Measurements from ENCODE around the gene MYOF.
"Not testable (repeated sequence)": the region's sequence is repeated elsewhere in the genome, so short reads cannot be mapped to it uniquely, and the experiment has no call there.

Gene MYOF

DNA sequence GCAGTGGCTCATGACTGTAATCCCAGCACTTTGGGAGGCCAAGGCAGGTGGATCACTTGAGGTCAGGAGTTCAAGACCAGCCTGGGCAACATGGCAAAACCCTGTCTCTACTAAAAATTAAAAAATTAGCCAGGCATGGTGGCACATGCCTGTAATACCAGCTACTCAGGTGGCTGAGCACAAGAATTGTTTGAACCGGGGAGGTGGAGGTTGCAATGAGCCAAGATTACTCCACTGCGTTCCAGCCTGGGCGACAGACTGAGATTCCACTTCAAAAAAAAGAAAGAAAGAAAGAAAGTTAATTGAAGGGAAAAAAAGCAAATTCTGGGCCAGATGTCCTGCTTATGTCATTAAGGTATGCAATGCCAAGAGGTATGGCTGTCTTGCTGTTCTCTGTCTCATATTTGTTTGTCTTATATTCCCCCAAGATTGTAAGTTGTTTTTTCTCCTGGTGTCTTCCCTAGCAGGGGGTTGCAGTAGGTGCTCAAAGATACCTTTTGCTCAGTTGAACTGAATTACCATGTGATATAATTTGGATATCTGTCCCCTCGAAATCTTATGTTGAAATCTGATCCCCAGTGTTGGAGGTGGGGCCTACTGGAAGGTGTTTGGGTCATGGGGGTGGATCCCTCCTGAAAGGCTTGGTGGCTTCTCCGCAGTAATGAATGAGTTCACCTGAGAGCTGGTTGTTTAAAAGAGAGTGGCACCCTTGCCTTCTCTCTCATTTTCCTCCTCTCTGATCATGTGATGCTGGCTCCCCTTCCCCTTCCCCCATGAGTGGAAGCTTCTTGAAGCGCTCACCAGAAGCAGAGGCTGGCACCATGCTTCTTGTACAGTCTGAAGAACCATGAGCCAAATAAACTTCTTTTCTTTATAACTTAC is 60.9 kb downstream of the MYOF start:
- no peak for DNase-seq (ENCODE audit: low read depth in 2 of 2)

DNA sequence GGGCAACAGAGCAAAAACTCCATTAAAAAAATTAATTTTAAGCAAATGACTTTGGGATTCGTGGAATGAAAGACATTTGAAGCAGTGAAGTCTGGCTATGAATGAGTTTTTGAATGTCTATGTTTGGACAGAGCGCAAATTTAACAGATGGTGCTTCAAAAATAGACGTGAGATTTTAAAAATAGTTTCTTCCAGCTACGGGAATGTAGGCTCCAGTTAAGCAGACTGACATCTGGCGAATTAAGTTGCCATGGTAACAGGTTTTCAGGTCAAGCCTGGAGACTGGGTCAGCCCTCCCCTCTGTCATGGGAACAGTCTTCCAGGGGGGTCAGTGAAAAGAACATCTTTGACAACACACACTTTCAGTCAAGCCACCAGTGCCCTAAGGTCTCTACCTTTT is 62.0 kb downstream of the MYOF start:
- DNase-seq (ENCODE audit: low read depth in 2 of 2): no peak

DNA sequence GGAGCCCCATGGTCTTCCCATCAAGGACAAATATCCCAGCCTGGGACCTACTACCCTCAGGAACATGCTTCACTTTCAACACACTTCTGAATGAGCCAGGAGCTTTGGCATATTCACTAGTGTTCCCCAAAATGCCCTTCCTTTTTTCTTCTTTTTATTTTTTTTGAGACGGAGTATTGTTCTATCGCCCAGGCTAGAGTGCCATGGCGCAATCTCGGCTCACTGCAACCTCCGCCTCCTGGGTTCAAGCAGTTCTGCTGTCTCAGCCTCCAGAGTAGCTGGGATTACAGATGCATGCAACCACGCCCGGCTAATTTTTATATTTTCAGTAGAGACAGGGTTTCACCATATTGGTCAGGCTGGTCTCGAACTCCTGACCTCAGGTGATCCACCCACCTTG is 63.1 kb downstream of the MYOF start:
- DNase-seq (ENCODE audit: low read depth in 2 of 2): not testable (repeated sequence)

DNA sequence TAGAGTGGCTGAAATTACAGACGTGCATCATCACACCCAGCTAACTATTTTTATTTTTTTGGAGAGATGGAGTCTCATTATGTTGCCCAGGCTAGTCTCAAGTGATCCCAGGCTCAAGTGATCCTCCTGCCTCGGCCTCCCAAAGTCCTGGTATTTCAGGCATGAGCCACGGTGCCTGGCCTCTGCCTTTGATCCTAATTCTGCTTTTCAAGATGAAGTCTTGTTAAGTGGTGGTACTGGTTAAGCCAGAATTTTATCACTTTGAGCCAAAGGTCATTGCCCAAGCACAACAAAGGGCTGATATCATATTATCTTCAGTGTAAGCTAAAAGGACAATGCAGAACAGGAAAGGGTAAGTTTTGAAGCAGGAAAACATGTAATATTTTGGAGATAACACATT is 64.2 kb downstream of the MYOF start:
- DNase-seq (ENCODE audit: low read depth in 2 of 2): no peak

DNA sequence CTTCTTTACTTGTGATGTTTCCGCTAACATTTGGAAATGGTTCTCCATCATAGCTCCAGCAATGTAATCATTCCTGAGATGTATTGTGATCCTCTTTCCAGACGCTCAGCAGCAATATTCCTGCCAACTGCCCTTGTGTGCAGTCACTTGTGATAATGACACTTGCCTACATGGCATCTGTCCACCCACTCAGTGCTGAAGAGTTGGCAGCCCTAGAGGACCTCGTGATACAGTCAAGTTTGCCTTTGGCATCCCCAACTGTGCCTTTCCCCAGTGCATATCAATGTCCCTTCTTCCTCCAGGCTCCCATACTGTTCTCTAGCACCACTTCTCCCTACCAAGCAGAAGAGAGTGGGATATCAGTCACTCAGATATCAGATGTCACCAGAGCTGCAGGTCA is 64.9 kb downstream of the MYOF start:
- DNase-seq (ENCODE audit: low read depth in 2 of 2): no peak

DNA sequence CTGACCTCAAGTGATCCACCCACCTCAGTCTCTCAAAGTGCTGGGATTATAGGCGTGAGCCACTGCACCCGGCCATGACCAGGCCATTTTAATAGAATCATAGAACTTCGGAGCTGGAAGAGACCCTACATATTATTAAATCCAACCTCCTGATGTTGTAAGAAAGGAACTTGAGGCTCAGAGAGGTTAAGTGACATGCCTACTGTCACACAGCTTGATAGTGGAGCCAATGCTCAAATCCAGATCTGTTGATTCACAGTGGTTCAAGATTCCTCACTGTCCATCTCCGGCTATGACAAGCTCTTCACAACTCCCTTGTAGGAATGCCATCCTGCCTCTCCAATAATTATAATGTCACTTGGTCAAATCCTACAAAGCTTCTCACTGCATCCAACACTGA is 65.3 kb downstream of the MYOF start:
- no peak for DNase-seq (ENCODE audit: low read depth in 2 of 2)

DNA sequence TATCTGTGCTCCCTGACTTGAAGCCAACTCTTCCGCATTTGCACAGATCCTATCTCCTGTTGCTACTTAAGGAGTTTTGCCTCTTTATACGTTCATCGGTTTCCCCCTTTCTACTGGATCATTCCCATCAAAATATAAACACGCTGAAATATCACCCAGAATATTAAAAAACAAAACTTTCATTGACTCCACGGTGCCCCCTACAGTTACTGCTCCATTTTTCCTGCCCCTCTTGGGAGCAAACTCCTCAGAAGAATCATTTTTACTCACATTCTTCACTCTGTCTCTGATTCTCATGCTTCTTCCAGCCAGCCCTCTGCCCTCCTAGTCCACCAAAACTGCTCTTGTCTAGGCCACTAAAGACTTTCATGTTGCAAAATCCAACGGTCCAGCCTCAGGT is 66.4 kb downstream of the MYOF start:
- no peak for DNase-seq (ENCODE audit: low read depth in 2 of 2)

DNA sequence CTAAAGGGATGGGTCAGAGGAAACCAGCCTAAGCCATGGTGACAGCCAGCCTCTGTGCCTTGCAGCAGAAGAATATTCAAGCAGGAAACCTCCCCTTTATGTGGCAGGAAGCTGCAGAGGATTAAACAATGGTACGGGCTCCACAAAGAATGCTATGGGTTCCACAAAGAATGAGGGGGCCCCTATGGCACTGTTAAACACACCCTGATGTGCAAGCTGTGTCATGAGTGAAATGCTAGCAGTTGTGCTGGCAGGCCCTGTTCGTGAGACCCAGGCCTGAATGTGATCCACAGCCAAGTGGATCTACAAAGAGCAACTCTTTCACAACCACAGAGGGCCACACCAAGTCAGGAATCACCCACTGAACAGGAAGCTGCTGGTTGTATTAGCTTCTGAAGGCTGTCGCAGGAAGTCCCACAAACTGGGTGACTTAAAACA is 68.9 kb downstream of the MYOF start:
- no peak for DNase-seq (ENCODE audit: low read depth in 2 of 2)

DNA sequence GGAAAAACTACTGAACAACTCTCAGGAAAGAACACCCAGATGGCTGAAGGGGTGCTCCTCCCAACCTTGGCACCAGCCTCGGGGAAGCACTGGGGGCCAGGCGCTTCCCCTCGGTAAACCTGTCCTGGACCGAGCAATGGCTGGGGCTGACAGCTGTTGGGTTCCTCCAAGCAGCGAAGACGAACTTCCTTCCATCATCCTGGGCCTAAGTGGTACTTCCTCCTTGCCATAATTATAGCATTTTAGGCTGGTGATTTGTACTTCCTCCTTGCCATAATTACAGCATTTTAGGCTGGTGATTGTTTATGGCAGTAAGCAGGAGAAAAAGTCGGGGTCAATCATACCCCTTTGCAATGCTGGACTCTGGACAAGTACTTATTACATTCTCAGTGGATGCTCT is 69.3 kb downstream of the MYOF start:
- DNase-seq (ENCODE audit: low read depth in 2 of 2): no peak

DNA sequence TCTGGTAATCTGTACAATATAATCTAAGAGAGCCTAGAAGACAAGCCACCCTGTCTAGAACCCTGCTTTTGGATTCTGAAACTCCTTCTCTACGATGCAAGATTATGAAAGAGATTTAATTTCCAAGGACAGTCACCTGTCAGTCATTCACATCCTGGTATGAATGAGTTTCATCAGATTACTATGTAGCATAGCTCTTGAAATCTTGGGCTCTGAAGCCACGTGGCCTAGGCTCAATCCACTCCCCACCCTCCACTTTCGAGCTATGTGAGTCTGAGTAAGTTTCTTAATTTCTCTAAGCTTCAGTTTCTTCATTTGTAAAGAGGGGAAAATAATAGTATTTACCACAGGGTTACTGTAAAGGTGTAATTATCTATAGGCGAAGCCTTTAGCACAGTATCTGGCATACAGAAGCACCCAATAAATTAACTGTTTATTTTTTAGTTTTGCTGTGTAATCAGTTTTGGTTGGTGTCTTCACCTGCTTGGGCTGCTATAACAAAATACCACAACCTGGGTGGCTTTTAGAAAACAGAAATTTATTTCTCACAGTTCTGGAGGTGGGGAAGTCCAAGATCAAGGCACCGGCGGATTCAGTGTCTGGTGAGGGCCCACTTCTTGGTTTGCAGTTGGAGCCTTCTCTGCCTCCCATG is 71.3 kb downstream of the MYOF start:
- no peak for DNase-seq (ENCODE audit: low read depth in 2 of 2)

DNA sequence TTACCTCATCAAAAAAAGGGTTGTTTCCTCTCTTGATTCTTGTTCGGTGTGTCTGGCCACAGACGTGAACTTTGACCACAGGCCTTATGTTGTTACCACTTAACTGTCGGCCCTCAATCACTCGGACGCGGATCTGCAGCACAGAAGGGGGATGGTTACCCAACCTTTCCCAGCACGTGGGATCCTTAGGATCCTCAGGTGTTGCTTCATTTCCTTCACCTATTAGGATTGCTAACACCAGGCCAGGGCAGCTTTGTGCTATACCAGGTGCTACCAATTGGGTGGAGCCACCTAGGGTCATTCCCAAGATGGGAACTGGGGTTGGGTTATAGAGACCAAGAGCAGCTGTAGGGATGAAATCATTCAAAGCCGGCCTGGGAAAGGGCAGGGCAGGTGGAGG is 73.4 kb downstream of the MYOF start:
- no peak for DNase-seq (ENCODE audit: low read depth in 2 of 2)

DNA sequence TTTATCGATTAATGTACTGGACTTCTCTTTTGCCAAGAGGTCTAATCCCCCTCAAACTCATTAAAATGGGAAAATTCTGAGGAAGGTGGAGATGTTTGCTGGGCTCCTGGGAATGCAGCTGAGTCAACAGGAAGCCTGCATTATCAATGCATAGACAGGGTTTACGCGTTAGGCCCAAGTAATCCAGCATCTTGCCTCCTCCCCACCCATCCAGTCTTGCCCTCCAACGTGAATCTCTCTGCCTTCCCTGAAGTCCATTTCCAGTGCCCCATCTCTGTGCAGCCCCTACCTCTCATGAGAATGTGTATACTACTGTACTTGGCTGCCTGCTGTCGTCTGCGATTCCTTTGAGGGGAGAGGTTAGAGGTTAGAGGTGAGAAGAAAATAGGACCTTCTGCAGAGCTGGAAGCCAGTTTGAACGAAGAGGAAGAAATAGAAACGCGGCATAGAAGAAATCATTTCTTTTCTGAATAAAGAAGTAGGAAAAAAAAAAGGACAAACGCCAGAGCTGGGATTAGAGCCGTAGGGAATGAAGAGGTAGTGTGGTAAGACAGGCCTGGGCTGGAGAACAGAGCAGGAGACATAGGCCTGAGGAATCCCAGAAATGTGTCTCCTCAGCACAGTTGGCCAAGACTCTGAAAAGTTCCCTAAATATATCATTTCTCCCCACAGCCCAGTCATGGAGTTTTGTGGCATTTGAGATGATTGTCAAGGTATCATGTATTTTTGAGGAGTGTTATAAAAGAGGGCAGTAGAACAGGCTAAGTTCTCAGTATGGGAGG is 75.6 kb downstream of the MYOF start:
- DNase-seq (ENCODE audit: low read depth in 2 of 2): no peak

DNA sequence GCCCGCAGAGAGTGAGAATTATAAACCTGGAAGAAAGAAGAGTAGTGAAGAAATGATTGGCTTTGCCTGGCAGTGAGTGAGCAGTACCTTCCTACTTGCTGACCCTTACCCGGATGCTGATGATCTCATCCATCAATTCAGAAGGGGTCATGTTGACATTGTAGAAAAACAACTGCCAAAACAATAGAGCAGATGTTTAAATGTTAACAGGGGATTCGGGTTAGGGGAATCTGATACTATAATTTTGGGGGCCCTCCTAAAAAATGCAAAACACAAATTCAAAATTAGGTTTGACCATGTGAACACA is 78.1 kb downstream of the MYOF start:
- DNase-seq (ENCODE audit: low read depth in 2 of 2): no peak

DNA sequence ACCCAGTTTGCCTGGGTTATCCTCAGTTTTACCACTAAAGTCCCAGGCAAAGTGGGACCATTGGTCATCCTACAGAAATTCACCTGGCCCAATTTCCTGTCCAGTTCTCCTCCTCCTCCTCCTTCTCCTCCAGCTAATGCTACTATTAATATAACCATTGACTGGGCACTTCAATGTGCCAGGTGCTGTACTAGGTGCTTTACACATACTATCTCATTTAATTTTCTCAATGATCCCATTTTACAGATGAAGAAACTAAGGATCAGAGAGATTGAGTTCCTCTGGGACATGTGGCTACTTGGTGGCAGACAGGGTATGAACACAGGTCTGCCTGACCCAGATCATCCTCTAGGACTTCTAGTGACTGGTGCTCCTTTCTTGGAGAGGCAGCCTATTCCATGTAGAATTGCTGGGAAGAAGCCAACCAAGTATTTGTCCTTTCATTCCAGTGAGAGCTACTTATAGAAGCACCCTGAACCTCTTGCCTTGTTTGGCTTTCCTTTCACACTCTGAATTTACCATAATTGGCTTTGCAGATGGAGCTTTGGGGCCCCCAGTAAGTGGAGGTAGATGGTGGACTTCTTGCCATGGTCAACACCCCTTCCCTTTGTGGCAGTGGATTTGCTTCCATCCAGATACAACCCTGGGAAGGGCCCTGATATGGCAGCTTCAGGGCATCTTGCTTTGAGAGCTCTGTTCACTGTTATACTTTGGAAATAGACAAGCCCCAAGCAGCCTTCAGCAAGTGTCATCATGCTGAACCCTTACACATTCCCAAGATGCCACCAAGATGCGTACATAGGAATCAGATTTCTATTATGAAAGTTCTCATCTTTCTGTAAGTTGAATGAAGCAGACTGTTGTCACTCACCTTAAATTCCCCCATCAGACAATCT is 78.7 kb downstream of the MYOF start:
- DNase-seq (ENCODE audit: low read depth in 2 of 2): no peak

DNA sequence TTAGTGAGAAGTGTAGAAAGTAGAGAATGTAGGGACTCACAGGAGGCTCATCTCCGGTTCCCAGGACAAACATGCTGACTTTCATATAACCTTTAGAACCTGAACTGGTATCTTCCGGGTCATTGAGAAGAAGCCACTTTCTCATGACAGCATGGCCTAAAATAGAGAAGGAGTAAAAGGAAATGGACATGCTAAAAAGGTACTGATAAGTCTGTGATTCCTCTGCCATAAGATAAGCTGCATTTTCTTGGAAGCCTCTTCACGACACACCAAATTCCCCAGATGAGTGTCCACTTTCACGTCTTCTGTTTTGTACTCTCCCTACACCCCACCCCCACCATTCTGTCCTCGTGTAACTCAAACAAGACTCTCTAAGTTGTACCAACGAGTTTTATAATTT is 79.9 kb downstream of the MYOF start:
- DNase-seq (ENCODE audit: low read depth in 2 of 2): no peak

DNA sequence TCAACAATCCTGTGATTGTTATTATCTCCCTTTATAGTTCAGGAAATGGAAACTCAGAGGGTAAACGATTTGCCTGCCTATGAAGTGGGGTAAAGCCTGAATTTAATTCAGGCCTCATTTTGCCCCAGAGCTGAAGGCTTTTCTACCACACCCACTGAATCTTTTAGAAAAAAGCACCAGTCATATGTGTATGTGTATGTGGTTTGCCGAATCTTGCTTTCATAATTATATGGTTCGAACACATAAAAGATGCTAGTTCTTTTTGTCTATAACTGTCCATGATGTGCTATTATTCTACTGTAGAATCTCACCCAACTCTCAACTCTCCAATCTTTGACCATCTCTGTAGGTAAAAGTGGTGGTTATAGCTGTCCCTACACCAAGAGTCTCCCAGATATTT is 83.6 kb downstream of the MYOF start:
- DNase-seq (ENCODE audit: low read depth in 2 of 2): no peak

DNA sequence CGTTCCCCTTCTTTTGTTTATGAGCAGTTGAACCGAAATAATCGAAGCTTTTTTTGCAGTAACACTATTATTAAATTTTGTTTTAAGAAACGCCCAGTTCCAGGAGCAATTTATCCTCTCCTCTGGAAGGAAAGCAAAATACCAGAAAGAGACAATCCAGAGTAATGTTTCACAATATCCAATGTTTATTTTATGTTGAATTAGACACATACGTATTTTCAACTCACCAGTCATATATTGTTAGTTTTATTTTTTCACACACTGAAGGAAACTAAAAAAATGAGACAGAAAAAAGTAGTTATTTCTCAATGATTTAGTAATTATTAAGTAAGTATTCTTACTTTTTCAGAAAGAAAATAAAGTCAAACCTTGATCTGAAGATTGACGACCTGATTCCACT is 85.1 kb downstream of the MYOF start:
- no peak for DNase-seq (ENCODE audit: low read depth in 2 of 2)

DNA sequence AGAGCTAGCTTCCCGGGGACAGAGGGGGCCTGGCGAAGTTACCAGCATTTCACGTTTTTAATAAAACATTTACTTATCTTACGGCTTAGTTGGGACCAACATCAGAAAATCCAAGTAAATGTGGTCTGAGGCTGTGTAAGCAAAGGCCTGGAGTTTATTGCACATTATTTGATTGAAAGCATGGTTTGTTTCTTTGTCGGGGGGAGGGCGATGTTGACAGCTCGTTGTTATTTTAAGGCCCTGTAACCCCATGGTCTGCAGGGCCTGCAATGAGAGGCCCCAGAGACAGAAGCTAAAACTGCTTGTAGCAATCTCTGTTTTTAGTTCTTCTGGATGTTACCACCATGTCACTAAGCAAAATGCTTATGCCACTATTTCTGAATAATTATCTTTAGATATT is 88.9 kb downstream of the MYOF start:
- DNase-seq (ENCODE audit: low read depth in 2 of 2): no peak

DNA sequence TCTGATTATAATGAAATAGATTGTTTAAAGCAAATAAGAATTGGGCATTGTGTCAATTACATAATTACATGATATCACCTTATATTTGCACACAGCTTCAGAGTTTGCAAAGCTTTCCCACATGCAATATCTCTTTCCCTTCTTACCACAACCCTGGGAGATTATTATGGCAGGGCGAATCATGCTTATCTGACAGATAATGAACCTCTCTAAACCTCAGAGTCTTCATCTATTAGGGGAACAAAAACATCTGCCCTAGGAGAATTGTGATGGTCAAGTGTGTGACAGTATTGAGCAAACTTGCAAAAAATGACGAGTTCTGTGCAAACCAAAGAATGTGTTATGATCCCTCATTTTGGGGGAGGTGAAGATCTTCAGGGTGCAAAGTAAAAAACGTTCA is 90.0 kb downstream of the MYOF start:
- DNase-seq (ENCODE audit: low read depth in 2 of 2): no peak

DNA sequence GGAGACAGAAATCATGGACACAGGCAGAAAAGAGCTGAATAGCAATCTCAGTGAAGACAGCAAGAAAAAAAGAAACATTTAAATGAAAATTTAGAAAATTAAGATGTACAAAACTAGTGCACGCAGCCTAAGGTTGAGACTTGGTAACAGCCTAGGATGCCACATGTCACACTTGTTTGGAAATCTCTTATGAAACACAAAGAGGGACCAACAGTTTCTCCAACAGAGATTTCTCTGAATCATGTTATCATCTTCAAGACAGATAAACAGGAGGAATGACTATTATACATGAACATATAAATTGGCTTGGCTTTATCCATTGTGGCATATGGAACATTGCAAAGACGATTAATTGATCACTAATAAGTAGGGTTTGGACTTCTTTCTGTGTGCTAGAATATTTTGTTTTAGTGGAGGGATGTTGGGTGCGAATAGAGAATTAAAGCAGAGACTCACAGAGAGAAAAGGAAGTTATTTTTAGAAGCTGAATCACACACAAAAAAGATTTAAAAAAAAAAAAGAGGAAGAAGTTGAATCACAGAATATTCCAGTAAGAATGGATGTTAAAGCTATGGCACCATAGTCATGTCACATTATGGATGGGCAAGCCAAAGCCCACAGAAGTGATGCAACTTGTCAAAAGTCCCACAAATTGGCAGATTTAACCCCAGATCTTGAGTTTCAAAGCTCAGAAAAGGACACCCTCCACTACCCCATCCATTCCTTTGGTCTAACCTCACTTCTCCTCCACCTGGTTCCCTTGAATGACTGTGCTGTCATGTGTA is 91.6 kb downstream of the MYOF start:
- DNase-seq (ENCODE audit: low read depth in 2 of 2): no peak

Data from stimulated activated CD8-positive, alpha-beta memory T cell treated with anti-CD3 and anti-CD28 coated beads, Interleukin-2, amount 100 ng/mL, for 48 hours (primary cell).